T-helper 1 cell treated with Interleukin-12 subunit alpha and Interleukin-12 subunit beta and Interleukin-4 antibody, amounts not matched to agents 30 ng/mL and 1 ng/mL, for 36 hours (primary cell): Measurements from ENCODE around the gene TUBGCP5. TPM values are rescaled to one million over a fixed set of nuclear protein-coding genes. Genes with fewer than 3 reads are reported as not detected.

Experiments used
- intact Hi-C: fragments of 100-400 bp; cut with micrococcal nuclease; formaldehyde crosslinking; loops from one replicate; pipeline ENCODE4 v1.15.1; 2024
- total RNA-seq: library from RNA; stranded (reverse); gene quantifications from 2 replicates; pipeline ENCODE4 v1.2.3, GENCODE V29; 2022

TUBGCP5 gene
- total RNA-seq, 1 donor from 2014 or later: 18.8 TPM

- intact Hi-C loops: loop anchor here (1.0 kb wide), 1 partner anchor 60 kb away; the partner anchor contains the start of gene TUBGCP5
Measured at GRCh38 chr15:22979238-22980188, 59.9 kb downstream of the TUBGCP5 start.

- intact Hi-C loops: loop anchor here (1.0 kb wide), 1 partner anchor 61 kb away; the partner anchor contains the start of gene TUBGCP5
Measured at GRCh38 chr15:22978691-22979237, 60.6 kb downstream of the TUBGCP5 start.

- intact Hi-C loops: no loop called here
Measured at GRCh38 chr15:22974745-22975144, 64.6 kb downstream of the TUBGCP5 start.

DNA sequence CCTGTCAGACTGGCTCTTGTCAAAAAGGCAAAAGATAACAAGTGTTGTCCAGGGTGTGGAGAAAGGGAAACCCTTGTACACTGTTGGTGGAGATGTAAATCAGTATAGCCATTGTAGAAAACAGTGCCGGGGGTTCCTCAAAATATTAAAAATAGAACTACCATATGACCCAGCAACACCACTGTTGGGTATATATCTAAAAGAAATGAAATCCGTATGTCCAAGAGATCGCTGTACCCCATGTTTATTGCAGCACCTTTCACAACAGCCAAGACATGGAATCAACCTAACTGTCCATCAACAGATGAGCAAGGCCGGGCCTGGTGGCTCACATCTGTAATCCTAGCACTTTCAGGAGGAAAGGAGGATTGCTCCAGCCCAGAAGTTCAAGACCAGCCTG is 65.4 kb downstream of the TUBGCP5 start:
- intact Hi-C loops: no loop called here

DNA sequence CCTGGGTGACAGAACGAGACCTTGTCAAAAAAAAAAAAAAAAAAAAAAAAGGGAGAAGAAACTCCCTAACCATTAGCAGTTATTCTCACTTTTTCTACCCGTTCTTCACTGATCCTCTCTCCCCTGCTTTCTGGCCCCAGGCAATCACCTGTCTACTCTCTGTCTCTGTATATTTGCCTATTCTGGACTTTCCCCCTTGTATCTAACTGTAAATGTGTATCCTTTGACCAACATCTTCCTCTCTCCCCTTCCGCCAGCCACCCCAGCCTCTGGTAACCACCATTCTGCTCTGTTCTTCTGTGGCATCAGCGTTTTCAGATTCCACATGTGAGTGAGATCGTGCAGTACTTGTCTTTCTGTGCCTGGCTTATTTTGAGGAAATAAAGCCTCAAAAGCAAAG is 66.1 kb downstream of the TUBGCP5 start:
- intact Hi-C loops: no loop called here

DNA sequence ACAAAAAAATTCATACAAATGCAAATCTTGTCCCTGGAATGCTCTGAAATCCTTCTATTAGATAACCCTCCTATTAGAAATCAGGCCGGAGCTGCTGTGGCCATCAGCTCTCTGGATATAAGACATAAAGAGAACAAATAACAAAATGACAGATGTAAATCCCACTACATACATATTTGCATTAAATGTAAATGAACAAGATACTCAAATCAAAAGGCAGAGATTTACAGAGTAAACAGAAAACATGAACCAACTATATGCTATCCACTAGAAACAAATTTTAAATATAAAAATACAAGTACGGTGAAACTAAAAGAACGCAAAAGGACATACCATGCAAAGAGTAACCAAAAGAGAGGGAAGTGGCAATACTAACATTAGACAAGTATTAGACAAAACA is 69.9 kb downstream of the TUBGCP5 start:
- intact Hi-C loops: no loop called here

GRCh38 chr15:22968366-22968765 is 71.0 kb downstream of the TUBGCP5 start:
- intact Hi-C loops: no loop called here

- intact Hi-C loops: no loop called here
Measured at GRCh38 chr15:22967084-22967770, 72.1 kb downstream of the TUBGCP5 start.

DNA sequence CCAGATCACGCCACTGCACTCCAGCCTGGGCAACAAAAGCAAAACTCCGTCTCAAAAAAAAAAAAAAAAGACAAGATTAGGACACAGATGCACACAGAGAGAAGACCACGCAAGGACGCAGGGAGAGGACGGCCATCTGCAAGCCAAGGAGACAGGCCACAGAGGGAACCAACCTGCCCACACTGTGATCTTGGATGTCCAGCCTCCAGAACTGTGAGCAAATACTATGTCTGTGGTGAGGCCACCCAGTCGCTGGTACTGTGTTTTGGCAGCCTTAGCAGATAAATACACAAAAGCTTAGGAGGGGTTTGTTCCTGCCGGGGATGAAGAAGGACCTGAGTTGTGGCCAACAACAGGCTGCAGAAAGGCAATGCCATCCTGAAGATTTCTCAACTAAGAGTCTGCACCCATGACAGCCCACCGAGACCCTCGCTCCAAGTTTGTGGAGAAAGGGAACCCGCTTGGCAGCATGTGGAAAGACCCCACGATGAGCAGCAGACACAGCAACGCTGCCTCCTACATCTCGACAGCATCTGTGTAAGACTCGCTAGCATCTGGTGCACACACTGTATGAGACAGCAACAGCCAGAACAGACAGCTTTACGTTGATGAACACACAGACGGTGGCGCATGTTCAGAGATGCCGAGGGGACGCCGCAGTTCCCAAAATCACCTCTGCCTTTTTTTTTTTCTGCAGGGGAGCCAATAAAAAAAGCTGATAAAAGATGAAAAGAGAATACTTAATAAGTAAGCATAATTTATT is 72.9 kb downstream of the TUBGCP5 start:
- intact Hi-C loops: no loop called here

- intact Hi-C loops: no loop called here
Measured at GRCh38 chr15:22963641-22964040, 75.7 kb downstream of the TUBGCP5 start.

- intact Hi-C loops: loop anchor here (1.0 kb wide), 1 partner anchor 28 kb away; no protein-coding TSS in a partner anchor
Measured at GRCh38 chr15:22962611-22963010, 76.8 kb downstream of the TUBGCP5 start.

DNA sequence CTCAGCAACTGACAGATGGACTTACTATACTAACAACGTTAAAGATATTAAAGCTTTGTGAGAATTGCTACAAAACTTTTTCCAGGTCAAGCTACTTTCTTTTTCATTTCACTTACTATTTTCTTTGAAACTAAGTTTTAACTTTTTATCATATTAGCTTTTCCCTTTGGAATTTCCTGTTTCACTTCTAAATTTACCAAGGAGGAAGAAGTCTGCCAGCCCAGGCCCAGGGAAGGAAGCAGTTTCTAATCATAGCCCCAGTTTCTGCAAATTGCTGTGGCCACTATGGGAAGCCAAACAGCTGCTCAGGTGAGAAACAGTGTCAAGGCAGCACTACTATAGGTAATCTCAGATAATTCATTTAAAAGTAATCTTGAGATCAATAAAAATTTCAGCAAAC is 77.6 kb downstream of the TUBGCP5 start:
- intact Hi-C loops: loop anchor here (1.0 kb wide), 1 partner anchor 27 kb away; no protein-coding TSS in a partner anchor

GRCh38 chr15:22960556-22960955 is 78.8 kb downstream of the TUBGCP5 start:
- intact Hi-C loops: no loop called here

GRCh38 chr15:22960126-22960525 is 79.2 kb downstream of the TUBGCP5 start:
- intact Hi-C loops: no loop called here

- intact Hi-C loops: no loop called here
Measured at GRCh38 chr15:22959321-22960101, 79.9 kb downstream of the TUBGCP5 start.

GRCh38 chr15:22958487-22959280 is 80.7 kb downstream of the TUBGCP5 start:
- intact Hi-C loops: no loop called here

DNA sequence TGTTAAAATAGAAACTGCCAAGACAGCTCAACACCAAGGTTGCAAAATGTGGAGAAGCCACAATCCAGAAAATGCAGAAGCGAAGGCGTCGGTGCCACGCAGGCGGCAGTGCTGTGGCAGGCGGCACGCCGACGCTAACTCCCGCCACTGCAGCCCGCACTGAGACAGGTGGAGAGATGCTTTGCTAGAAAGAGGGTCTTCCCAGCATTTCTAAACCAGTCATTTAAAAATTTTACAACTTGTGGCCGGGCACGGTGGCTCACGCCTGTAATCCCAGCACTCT is 82.5 kb downstream of the TUBGCP5 start:
- intact Hi-C loops: no loop called here

GRCh38 chr15:22956257-22956977 is 83.0 kb downstream of the TUBGCP5 start:
- intact Hi-C loops: no loop called here

DNA sequence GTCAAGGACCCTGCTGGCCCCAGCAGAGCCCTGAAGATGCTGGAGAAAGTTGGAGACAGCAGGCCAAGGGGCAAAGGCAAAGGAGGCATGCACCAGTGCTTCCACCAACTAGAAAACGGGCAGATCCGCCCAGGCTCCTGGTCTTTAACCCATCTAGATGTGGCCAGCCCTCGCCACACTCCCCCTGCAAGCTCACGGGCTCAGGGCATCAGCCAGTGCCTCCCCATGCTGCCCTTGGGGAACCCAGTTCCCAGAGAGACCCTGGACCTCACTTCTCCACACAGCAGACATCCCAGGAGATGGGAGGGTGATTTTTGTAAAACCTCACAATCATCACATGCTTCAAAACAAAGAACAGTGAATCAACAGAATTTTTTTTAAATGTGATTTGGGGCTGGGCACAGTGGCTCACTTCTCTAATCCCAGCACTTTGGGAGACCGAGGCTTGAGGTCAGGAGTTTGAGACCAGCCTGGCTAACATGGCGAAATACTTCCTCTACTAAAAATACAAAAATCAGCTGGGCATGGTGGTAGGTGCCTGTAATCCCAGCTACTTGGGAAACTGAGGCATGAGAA is 83.7 kb downstream of the TUBGCP5 start:
- intact Hi-C loops: no loop called here
